Lower leg skin (tissue), 3 donors: ENCODE results near the gene CAP2.

Experiments used
- POLR2A ChIP-seq, 2 donors: fragments of 450-650 bp; IDR thresholded peaks; one replicate each; pipeline ENCODE4 v1.6.1; 2016 to 2017; ENCODE audit warnings: antibody characterized with exemption in 2 of 2, mild to moderate bottlenecking in 1 of 2, moderate library complexity in 1 of 2
- TF ChIP-seq, protein P1 (sequence below), 3 donors: fragments of 450-650 bp; IDR thresholded peaks; one replicate each; pipeline ENCODE4 v1.5.1; 2016; ENCODE audit warnings: antibody characterized with exemption in 3 of 3, mild to moderate bottlenecking in 3 of 3, moderate library complexity in 2 of 3

DNA sequence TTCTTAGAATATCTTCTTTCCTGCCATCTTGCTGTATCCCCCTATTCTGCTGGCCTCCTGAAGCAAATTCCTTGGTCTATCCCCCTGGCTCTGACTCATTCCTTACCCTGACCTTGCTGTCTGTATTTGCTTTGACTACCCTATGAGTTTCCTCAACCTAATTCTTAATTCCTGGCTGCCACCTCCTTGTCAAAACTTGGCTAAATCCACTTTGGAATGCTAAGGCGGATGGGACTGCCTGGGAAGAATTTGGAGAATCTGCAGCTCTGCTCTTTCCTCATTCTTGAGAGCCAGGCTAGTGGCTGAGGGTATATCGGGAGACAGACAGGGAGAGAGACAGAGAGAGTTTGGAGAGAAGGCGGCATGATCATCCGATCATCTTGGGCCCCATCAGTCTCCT is 24.4 kb downstream of the CAP2 start:
- TF ChIP-seq, protein P1, sequence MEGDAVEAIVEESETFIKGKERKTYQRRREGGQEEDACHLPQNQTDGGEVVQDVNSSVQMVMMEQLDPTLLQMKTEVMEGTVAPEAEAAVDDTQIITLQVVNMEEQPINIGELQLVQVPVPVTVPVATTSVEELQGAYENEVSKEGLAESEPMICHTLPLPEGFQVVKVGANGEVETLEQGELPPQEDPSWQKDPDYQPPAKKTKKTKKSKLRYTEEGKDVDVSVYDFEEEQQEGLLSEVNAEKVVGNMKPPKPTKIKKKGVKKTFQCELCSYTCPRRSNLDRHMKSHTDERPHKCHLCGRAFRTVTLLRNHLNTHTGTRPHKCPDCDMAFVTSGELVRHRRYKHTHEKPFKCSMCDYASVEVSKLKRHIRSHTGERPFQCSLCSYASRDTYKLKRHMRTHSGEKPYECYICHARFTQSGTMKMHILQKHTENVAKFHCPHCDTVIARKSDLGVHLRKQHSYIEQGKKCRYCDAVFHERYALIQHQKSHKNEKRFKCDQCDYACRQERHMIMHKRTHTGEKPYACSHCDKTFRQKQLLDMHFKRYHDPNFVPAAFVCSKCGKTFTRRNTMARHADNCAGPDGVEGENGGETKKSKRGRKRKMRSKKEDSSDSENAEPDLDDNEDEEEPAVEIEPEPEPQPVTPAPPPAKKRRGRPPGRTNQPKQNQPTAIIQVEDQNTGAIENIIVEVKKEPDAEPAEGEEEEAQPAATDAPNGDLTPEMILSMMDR (IDR thresholded peaks at IDR 0.05): no peak
- no peak for TF ChIP-seq POLR2A (IDR thresholded peaks at IDR 0.05)
